Ovary (tissue), 9 donors: ENCODE data around the gene TJP2. TPM values are rescaled to one million over a fixed set of nuclear protein-coding genes. Genes with fewer than 3 reads are reported as not detected.

ENCODE experiments used
- DNase-seq, 5 donors: peaks; one replicate each; pipeline ENCODE4 v3.0.0-alpha.2; 2019 to 2020
- H3K27ac ChIP-seq, 2 donors: fragments of 200-600 bp; one replicate each; pipeline versions ENCODE4 v1.5.1 to v1.8.0; 2019 to 2022
- H3K27me3 ChIP-seq: fragments of 200-600 bp; one replicate; pipeline ENCODE4 v1.8.0; 2022
- H3K36me3 ChIP-seq: fragments of 200-600 bp; sonication (generic); one replicate; pipeline ENCODE4 v1.5.1; 2019
- H3K4me1 ChIP-seq: one replicate; pipeline ENCODE4 v1.8.1; 2013; ENCODE audit warnings: mild to moderate bottlenecking, moderate library complexity; ENCODE audit not compliant: insufficient read depth
- H3K4me3 ChIP-seq: fragments of 200-600 bp; sonication (generic); one replicate; pipeline ENCODE4 v1.5.1; 2017
- H3K9me3 ChIP-seq, 2 donors: fragments of 200-600 bp in 1 of 2; sonication (generic) in 1 of 2; one replicate each; pipeline versions ENCODE4 v1.5.1 to v1.8.1; 2013 to 2019; ENCODE audit warnings: mild to moderate bottlenecking in 1 of 2, moderate library complexity in 1 of 2
- CTCF ChIP-seq, 3 donors: fragments of 450-650 bp in 2 of 3; fragments of 200-600 bp in 1 of 3; IDR thresholded peaks; one replicate each; pipeline versions ENCODE4 v1.5.1 to v1.8.0; 2016 to 2022; ENCODE audit warnings: antibody characterized with exemption in 3 of 3, mild to moderate bottlenecking in 1 of 3
- EP300 ChIP-seq: sonication (generic); formaldehyde crosslinking; IDR thresholded peaks from one replicate; pipeline ENCODE4 v1.6.1; 2017; ENCODE audit warnings: antibody characterized with exemption
- POLR2A ChIP-seq: fragments of 450-650 bp; IDR thresholded peaks from one replicate; pipeline ENCODE4 v1.6.1; 2017; ENCODE audit warnings: antibody characterized with exemption, mild to moderate bottlenecking, moderate library complexity
- WGBS, 3 donors: extraction: QIAGEN DNeasy Blood & Tissue Kit in 1 of 3; methylation state at CpG; one replicate each; pipeline versions ENCODE4 v1.1.5 to v1.1.7; 2013 to 2017; 5-methylcytosine and 5-hydroxymethylcytosine counted together
- intact Hi-C, 4 donors: fragments of 100-400 bp; cut with DNase I; formaldehyde crosslinking; loops; one replicate each; pipeline versions ENCODE4 v1.11.0 to v1.15.1; 2022 to 2023
- polyA plus RNA-seq, 2 donors: library from polyadenylated mRNA; stranded (reverse); fragments of 200-250 nt in 1 of 2; fragments of 350-450 nt in 1 of 2; fragmentation: Illumina TruSeq in 1 of 2; extraction: RNeasy Lipid Tissue Mini Kit (QIAGEN cat#74804) in 1 of 2; gene quantifications; one replicate each; pipeline ENCODE4 v1.2.3, GENCODE V29; 2013 to 2014
- total RNA-seq, 7 donors: library from RNA; depleted of rRNA in 2 of 7; stranded (reverse); fragments of >200 nt in 2 of 7; fragmentation: NEBNext Ultra II Directional in 3 of 7; extraction: Animal tissue kit (Norgen Biotek cat#: 25700) in 3 of 7; gene quantifications; one replicate each; pipeline versions ENCODE4 v1.1.0 to v1.2.4, GENCODE V29; 2016 to 2023
- donor health status: DM: no; HTN: no; CAD: no; lungs with moderate emphysema.
- donor health status: DM: no; HTN: no; CAD: no.
- donor health status: Bipolar disorder and iron deficiency.
- donor health status: DM: yes; HTN: yes; CAD: no.
- donor health status: DM: no; HTN: no; CAD: no.
- donor health status: DM: yes; HTN: yes; CAD: no.

The TJP2 gene
- total and polyA plus RNA-seq, 9 donors, result 40.5 to 143 (median 68.5) TPM

GRCh38 chr9:69139596-69139995 lies 34.5 kb upstream of the TJP2 start:
- DNase-seq, result no peak
- no peak for TF ChIP-seq CTCF (IDR thresholded peaks at IDR 0.05)
- TF ChIP-seq POLR2A, result no peak
- TF ChIP-seq EP300, result no peak
- Histone ChIP-seq H3K4me3 (no peak overlapping the region), H3K4me1 (no peaks in the 10 kb centered on the region), H3K27ac (no peak overlapping the region), H3K9me3 (no peaks in the 10 kb centered on the region), H3K27me3 (no peaks in the 10 kb centered on the region), H3K36me3 (no peaks in the 10 kb centered on the region)
- WGBS, 3 donors, result 92 to 97% (median 96%) methylated on average over 9 of the region's 9 CpGs
- intact Hi-C loops, result loop anchor here in 3 of 4 donors (10.0 kb wide), 4 partner anchors 55 to 395 kb away; no protein-coding TSS in a partner anchor

GRCh38 chr9:69140123-69140735 lies 33.8 kb upstream of the TJP2 start:
- Histone ChIP-seq H3K4me3 (no peak overlapping the region), H3K9me3 (no peaks in the 10 kb centered on the region), H3K36me3 (no peaks in the 10 kb centered on the region), H3K27ac (no peak overlapping the region), H3K27me3 (no peaks in the 10 kb centered on the region), H3K4me1 (no peaks in the 10 kb centered on the region)
- DNase-seq, result no peak
- WGBS, 3 donors, result 82 to 97% (median 96%) methylated on average over 5 of the region's 5 CpGs
- no peak for TF ChIP-seq CTCF (IDR thresholded peaks at IDR 0.05)
- no peak for TF ChIP-seq POLR2A
- TF ChIP-seq EP300, result no peak
- intact Hi-C loops, result loop anchor here in 1 of 4 donors (10.0 kb wide), 1 partner anchor 85 kb away; no protein-coding TSS in a partner anchor

- no peak overlapping the region for H3K4me3 ChIP-seq
- H3K4me1 ChIP-seq, result no peaks in the 10 kb centered on the region
- TF ChIP-seq POLR2A (no peak), CTCF (IDR thresholded peaks at IDR 0.05) (no peak), EP300 (no peak)
- H3K36me3 ChIP-seq, result no peaks in the 10 kb centered on the region
- WGBS, 3 donors, result 71 to 79% (median 76%) methylated on average over 5 of the region's 5 CpGs
- DNase-seq, result no peak
- H3K9me3 ChIP-seq, result no peaks in the 10 kb centered on the region
- intact Hi-C loops, result loop anchor here in 1 of 4 donors (10.0 kb wide), 1 partner anchor 87 kb away; no protein-coding TSS in a partner anchor
- H3K27ac ChIP-seq, result no peak overlapping the region
- H3K27me3 ChIP-seq, result no peaks in the 10 kb centered on the region
These were observed 32.2 kb upstream of the TJP2 start for GRCh38 chr9:69141851-69142250.

- intact Hi-C loops, result loop anchor here in 1 of 4 donors (10.0 kb wide), 1 partner anchor 88 kb away; no protein-coding TSS in a partner anchor
- H3K4me1 ChIP-seq, result no peaks in the 10 kb centered on the region
- H3K4me3 ChIP-seq, result no peak overlapping the region
- DNase-seq, result no peak
- no peak for TF ChIP-seq CTCF (IDR thresholded peaks at IDR 0.05)
- TF ChIP-seq EP300, result no peak
- no peak for TF ChIP-seq POLR2A
- no peaks in the 10 kb centered on the region for H3K9me3 ChIP-seq
- H3K27me3 ChIP-seq, result no peaks in the 10 kb centered on the region
- no peaks in the 10 kb centered on the region for H3K36me3 ChIP-seq
- no peak overlapping the region for H3K27ac ChIP-seq
- WGBS, 3 donors, result 76 to 93% (median 89%) methylated on average over 1 of the region's 1 CpG
These were observed 30.8 kb upstream of the TJP2 start for GRCh38 chr9:69143291-69143690.
